CD4-positive, alpha-beta T cell treated with Interleukin-12 subunit alpha and Interleukin-12 subunit beta, for 1 hour (primary cell): Measurements from ENCODE around the gene RNU5B-1.

ENCODE experiments used
- DNase-seq: peaks from one replicate; pipeline ENCODE4 v3.0.0-alpha.2; 2020

The RNU5B-1 gene

DNA sequence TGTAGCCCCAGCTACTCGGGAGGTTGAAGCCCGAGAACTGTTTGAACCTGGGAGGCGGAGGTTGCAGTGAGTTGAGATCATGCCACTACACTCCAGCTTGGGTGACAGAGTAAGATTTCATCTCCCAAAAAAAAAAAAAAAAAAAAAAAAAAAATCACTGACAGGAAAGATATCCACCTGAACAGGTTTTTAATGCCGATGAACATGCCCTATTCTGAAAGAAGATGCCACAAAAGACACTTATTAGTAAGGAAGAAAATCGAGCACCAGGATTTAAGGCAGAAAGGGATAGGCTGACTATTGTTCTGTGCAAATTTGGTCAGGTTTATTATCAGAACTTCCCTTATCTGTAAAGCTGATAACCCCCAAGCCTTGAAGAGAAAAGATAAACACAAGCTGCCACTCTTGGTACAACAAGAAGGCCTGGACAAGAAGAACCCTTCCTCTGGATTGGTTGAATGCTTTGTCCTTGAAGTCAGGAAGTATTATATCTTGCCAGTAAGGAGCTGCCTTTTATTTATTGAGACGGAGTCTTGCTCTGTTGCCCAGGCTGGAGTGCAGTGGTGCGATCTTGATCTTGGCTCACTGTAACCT is 15.1 kb upstream of the RNU5B-1 start:
- no peak for DNase-seq

- no peak for DNase-seq
These were observed 14.2 kb upstream of the RNU5B-1 start for GRCh38 chr15:65290228-65290627.

DNA sequence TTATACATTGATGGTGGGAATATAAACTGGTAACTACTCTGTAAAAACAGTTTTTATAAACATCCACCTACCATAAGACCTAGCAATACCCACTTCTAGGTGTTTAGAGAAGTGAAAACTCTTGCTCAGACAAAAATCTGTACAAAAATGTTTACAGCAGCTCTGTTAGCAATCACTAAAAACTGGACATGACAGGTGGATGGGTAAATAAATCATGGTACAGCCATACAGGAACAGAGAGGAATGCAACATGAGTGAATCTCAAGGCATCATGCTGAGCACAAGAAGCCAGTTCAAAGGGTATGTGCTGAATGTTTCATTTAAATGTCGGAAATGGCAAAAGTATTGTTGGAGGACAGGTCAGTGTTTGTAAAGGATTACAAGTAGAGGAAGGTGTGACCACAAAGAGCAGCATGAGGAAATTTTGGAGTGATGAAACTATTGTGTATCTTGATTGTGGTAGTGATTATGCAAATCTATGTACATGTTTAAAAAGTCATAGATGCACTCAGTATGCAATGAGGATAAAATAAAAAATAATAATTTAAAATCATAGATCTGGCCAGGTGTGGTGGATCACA is 11.4 kb upstream of the RNU5B-1 start:
- DNase-seq, result no peak

- no peak for DNase-seq
These were observed 5.7 kb upstream of the RNU5B-1 start for GRCh38 chr15:65298731-65299130.

DNA sequence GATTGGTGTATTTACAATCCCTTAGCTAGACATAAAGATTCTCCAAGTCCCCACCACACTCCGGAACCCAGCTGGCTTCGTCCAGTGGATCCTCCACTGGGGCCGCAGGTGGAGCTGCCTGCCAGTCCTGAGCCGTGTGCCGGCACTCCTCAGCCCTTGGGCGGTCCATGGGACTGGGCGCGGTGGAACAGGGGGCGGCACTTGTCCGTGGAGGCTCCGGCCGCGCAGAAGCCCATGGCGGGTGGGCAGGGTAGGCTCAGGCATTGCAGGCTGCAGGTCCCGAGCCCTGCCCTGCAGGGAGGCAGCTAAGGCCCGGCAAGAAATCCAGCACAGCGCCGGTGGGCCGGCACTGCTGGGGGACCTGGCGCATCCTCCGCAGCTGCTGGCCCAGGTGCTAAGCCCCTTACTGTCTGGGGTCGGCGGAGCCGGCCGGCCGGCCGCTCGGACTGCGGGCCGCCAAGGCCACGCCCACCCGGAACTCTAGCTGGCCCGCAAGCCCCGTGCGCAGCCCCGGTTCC is 3.5 kb upstream of the RNU5B-1 start:
- no peak for DNase-seq

GRCh38 chr15:65302061-65302460 is 2.4 kb upstream of the RNU5B-1 start:
- no peak for DNase-seq

DNA sequence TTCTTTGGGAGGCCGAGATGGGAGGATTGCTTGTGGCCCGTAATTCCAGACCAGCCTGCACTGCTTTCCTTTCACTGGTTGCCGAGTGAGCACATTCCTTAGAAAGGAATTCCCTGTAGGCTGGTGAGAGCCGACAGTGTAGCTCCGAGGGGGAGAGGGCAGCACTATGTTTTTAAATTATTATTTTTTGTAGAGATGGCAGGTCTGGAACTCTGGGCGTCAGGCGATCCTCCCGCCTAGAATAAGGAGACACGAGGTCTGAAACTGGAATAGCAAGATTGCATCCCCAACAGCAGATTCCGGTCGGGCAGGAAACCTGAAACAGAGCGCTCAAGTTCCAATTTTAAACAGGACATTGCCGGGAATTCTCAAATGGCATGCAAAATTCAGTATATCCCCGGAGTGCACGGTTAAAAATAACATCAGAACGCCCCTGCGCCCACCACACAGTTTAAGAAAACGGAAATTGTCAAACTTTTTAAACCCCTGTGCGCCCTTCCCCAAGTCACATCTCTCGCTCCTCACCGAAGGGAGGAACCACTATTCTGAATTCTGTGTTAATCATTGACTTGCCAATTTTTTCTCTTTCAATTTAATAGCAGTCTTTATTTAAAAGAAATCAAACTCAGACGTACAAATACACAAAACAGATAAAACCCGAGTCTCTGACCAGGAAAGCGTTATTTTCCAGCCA is 643 bp upstream of the RNU5B-1 start:
- DNase-seq, result no peak

- DNase-seq, result no peak
These were observed 777 bp downstream of the RNU5B-1 start for GRCh38 chr15:65305150-65305758.

GRCh38 chr15:65305776-65306175 is 1.3 kb downstream of the RNU5B-1 start:
- DNase-seq, result no peak

- DNase-seq, result no peak
These were observed 2.1 kb downstream of the RNU5B-1 start for GRCh38 chr15:65306551-65306950.

DNA sequence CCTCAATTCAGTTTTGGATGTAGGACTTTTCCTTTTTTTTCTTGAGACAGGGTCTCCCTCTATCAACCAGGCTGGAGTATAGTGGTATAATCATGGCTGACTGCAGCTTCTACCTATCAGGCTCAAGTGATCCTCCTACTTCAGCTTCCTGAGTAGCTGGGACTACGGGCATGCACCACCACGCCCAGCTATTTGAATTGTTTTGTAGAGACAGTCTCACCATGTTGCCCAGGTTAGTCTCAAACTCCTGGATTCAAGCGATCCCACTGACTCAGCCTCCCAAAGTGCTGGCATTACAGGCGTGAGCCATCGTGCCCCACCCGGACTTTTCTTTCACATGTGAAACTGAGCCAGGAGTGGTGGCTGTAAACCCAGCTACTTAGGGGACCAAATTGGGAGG is 3.5 kb downstream of the RNU5B-1 start:
- no peak for DNase-seq

- no peak for DNase-seq
These were observed 5.5 kb downstream of the RNU5B-1 start for GRCh38 chr15:65309882-65310418.

DNA sequence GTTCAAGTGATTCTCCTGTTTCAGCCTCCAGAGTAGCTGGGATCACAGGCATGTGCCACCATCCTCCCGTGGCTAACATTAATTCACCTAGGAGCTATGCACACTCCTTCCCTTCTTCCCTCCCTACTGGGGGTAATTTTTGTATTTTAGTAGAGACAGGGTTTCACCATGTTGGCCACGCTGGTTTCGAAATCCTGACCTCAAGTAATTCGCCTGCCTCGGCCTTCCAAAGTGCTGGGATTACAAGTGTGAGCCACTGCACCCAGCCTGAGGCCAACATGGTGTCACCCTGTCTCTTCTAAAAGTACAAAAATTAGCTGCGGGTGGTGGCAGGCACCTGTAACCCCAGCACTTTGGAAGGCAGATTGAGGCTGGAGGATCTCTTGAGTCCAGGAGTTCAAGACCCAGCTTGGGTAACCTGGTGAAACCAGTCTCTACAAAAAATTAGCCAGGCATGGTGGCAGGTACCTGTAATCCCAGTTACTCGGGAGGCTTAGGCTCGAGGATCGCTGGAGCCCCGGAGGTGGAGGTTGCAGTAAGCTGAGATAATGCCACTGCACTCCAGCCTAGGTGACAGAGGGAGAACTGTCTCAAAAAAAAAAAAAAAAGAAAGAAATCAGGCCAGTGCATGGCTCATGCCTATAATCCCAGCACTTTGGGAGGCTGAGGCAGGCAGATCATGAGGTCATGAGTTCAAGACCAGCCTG is 6.1 kb downstream of the RNU5B-1 start:
- no peak for DNase-seq

- DNase-seq, result no peak
These were observed 7.3 kb downstream of the RNU5B-1 start for GRCh38 chr15:65311760-65312159.

GRCh38 chr15:65312400-65312916 is 8.0 kb downstream of the RNU5B-1 start:
- DNase-seq, result no peak

DNA sequence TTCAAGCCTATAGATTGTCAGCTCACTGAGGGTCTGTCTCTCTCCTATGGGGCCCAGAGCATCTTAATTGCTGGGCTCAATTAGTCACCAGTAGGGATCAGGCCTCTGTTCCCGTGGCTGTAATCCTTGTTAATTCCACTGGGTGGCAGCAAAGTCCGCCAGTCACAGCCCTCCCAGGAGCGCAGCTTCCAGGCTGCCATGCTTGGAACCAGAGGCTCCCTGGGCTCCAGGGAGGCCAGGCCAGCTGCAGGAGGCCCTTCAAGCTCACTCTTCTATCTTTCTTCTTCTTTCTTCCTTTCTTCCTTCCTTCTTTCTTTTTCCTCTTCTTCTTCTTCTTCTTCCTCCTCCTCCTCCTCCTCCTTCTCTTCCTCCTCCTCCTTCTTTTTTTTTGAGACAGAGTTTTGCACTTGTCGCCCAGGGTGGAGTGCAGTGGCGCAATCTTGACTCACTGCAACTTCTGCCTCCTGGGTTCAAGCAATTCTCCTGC is 14.4 kb downstream of the RNU5B-1 start:
- DNase-seq, result peak; percentile 84

DNA sequence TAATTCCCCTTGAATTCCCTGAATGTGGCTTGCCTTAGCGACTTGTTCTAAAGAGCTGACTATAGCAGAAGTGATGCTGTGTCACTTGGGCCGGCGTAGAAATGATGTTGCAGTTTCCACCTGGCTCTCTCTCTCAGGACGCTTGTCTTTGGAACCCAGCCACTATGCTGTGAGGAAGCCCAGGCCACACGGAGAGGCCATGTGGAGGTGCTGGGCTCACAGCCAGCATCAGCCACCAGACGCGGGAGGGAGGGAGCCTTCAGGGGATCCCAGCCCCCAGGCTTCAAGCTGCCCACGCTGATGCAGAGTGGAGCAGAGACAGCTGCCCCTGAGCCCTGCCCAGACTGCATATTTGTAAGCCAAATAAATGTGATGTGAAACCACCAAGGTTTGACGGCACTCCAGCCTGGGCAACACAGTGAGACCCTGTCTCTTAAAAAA is 18.6 kb downstream of the RNU5B-1 start:
- DNase-seq, result no peak

- DNase-seq, result no peak
These were observed 21.6 kb downstream of the RNU5B-1 start for GRCh38 chr15:65326117-65326526.

- no peak for DNase-seq
These were observed 22.3 kb downstream of the RNU5B-1 start for GRCh38 chr15:65326818-65327217.

GRCh38 chr15:65327651-65328393 is 23.3 kb downstream of the RNU5B-1 start:
- no peak for DNase-seq

GRCh38 chr15:65328506-65329287 is 24.2 kb downstream of the RNU5B-1 start:
- no peak for DNase-seq
